ENCODE data around the gene GPR137.
A peak's percentile ranks its signal among the peaks of the same experiment; 100 is the strongest.
"Not testable (repeated sequence)": the region's sequence is repeated elsewhere in the genome, so short reads cannot be mapped to it uniquely, and the experiment has no call there.

GPR137 gene

GRCh38 chr11:64317325-64317960 is 31.8 kb downstream of the GPR137 start, which contains the start of gene TRMT112:
Gene TRMT112 (minus strand): TSS chr11:64317559. CDS start chr11:64317526, 33 bp downstream.
- DNase-seq (ENCODE audit: extremely low read depth in 1 of 2, low read depth in 1 of 2), result peak; percentile 85 to 98

GRCh38 chr11:64317961-64318765 is 32.5 kb downstream of the GPR137 start, which contains the start of gene PRDX5:
Gene PRDX5 (plus strand): TSS chr11:64318121. CDS start chr11:64318216, 95 bp downstream.
- peak; percentile 91 to 95 for DNase-seq (ENCODE audit: extremely low read depth in 1 of 2, low read depth in 1 of 2)

DNA sequence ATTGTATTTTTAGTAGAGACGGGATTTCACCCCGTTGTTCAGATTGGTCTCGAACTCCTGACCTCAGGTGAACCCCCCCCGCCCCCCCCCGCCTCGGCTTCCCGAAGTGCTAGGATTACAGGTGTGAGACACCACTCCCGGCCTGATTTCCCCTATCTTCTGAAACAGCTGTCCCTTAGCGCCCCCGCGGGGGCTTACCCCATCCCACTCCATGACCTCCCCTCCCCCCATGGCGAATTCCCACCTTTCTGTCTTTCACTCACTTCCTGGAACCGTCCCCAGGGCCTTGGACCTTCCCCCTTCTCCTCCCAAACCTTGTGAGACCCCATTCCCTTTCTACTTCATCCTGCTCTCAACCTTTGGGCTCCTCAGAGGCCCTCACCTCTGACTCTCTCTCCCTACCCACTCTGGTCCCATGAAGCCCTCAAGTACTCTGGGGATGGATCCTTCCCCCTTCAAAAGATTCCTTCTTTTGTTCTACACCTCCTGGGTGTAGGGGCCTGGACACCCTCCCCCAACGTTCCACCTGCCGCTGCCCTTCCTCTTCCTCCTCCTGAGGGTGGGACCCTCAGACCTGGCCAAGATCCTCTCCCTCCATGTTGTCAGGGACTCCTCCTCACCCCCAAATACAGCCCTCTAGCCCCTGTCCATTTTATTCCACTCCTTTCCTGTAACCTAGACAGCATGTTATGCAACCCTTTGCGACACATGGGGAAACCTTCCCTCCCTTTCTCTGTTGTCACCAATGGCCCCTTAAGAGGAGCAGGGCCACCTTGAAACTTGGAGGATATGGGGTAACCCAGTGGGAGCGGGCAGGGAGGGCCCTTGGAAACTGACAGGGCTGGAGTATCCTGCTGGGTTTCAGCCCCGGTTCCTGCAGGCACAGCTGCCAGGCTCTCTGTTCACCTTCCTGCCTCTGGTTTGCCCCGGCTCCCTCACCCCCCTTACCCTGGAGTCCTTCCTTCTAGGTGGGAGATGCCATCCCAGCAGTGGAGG is 33.4 kb downstream of the GPR137 start:
- DNase-seq (ENCODE audit: extremely low read depth in 1 of 2, low read depth in 1 of 2), result no peak

- no peak for DNase-seq (ENCODE audit: extremely low read depth in 1 of 2, low read depth in 1 of 2)
Observed at GRCh38 chr11:64320556-64320955, 34.9 kb downstream of the GPR137 start.

DNA sequence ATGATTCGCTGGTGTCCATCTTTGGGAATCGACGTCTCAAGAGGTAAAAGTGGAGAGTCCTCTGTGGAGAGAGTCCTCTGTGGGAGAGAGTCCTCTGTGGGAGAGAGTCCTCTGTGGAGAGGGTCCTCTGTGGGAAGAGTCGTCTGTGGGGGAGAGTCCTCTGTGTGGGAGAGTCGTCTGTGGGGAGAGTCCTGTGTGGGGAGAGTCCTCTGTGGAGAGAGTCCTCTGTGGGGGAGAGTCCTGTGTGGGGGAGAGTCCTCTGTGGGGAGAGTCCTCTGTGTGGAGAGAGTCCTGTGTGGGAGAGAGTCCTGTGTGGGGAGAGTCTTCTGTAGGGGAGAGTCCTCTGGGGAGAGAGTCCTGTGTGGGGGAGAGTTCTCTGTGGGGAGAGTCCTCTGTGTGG is 35.4 kb downstream of the GPR137 start:
- no peak for DNase-seq (ENCODE audit: extremely low read depth in 1 of 2, low read depth in 1 of 2)

GRCh38 chr11:64321533-64321932 is 35.9 kb downstream of the GPR137 start:
- no peak for DNase-seq (ENCODE audit: extremely low read depth in 1 of 2, low read depth in 1 of 2)

- no peak for DNase-seq (ENCODE audit: extremely low read depth in 1 of 2, low read depth in 1 of 2)
Observed at GRCh38 chr11:64322925-64323260, 37.2 kb downstream of the GPR137 start.

DNA sequence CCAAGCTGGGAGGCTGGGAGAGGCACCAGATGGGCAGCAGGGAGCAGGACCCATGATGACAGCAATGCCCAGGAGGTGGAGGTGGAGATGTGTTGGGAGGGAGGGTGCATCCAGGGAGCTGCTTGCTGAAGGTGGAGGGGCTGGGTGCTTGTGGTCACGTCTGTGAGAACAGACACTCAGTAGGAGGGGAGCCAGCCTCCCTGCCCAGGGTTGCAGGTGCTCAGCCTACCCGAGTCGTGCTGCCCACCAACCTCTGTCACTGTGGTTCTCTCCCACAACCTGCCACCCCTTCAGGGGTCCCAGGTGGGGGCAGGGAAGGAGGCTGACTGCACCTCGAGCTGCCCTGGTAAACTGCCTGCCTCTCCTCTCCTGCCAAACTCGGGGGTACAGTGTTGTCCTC is 37.7 kb downstream of the GPR137 start:
- no peak for DNase-seq (ENCODE audit: extremely low read depth in 1 of 2, low read depth in 1 of 2)

DNA sequence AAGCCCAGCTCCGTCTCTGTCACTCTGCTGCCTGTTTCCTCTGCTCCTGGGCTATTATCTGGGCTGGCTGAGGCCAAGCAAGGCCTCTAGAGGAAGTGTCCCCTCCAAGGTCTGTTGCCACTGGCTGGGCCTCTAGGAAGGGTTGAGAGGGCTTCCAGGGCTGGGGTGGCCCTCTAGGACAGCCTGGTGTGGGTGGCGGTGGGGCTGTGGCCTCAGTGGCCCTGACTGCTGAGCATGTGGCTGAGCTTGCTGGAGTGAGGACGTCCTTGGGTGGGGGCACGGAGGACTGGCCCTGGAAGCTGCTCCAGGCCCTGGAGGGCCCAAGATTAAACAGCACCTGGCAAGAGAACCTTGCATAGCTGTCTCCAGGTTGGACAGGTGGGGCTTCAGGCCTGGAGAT is 38.3 kb downstream of the GPR137 start:
- not testable (repeated sequence) for DNase-seq (ENCODE audit: extremely low read depth in 1 of 2, low read depth in 1 of 2)

GRCh38 chr11:64324692-64325469 is 39.2 kb downstream of the GPR137 start:
- no peak for DNase-seq (ENCODE audit: extremely low read depth in 1 of 2, low read depth in 1 of 2)

DNA sequence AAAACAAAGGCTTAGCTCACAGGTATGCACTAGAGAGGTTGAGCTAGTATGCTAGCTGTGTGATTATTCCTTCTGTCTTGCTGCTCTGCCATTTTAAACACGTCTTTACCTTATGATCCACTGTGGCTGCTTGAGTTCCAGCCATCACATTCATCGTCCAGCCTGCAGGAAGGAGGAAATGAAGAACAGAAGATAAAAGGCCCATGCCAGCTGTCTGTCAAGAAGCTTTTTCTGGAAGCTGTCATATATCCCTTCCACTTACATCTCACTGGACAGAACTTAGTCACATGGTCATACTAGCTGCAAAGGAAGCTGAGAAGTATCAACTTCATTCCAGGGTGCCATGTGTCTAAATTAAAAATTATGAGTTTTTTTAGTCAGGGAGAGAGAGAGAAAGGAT is 41.7 kb downstream of the GPR137 start:
- DNase-seq (ENCODE audit: extremely low read depth in 1 of 2, low read depth in 1 of 2), result no peak

GRCh38 chr11:64327993-64328392 is 42.3 kb downstream of the GPR137 start:
- no peak for DNase-seq (ENCODE audit: extremely low read depth in 1 of 2, low read depth in 1 of 2)

DNA sequence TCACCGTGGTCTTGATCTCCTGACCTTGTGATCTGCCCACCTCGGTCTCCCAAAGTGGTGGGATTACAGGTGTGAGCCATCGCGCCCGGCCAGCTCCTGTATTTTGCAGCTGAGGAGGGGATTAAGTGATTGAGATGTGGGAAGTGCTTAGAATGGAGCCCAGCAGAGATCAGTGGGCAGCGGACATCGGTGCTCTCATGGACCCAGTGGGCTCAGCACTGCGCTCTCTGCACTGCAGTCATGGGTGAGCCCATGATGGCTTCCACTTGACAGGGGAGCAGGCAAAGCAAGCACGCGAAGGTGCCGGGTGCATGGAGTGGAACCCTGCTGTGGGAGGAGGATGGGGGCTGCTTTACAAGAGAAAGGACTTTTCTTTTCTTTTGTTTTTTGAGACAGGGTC is 45.2 kb downstream of the GPR137 start:
- no peak for DNase-seq (ENCODE audit: extremely low read depth in 1 of 2, low read depth in 1 of 2)

GRCh38 chr11:64331569-64332371 is 46.1 kb downstream of the GPR137 start:
- peak; percentile 69 to 86 for DNase-seq (ENCODE audit: extremely low read depth in 1 of 2, low read depth in 1 of 2)

DNA sequence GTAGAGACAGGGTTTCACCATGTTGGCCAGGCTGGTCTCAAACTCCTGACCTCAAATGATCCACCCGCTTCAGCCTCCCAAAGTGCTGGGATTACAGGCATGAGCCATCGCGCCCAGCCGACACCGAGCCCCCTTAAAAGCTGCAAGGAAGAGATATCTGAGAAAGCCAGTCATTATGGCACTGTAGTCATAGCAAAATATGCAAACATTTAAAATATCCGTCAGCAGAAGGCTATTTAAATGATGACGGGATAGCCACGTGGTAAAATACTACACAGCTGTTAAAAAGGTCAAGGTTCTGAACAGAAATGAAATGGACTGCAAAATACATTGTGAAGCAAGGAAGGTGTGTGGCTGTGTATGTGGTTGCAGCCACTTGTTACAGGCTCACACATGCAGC is 47.9 kb downstream of the GPR137 start:
- DNase-seq (ENCODE audit: extremely low read depth in 1 of 2, low read depth in 1 of 2), result no peak

- peak; percentile 51 to 75 for DNase-seq (ENCODE audit: extremely low read depth in 1 of 2, low read depth in 1 of 2)
Observed at GRCh38 chr11:64334764-64335735, 49.4 kb downstream of the GPR137 start.

- no peak for DNase-seq (ENCODE audit: extremely low read depth in 1 of 2, low read depth in 1 of 2)
Observed at GRCh38 chr11:64337538-64338249, 52.0 kb downstream of the GPR137 start.

DNA sequence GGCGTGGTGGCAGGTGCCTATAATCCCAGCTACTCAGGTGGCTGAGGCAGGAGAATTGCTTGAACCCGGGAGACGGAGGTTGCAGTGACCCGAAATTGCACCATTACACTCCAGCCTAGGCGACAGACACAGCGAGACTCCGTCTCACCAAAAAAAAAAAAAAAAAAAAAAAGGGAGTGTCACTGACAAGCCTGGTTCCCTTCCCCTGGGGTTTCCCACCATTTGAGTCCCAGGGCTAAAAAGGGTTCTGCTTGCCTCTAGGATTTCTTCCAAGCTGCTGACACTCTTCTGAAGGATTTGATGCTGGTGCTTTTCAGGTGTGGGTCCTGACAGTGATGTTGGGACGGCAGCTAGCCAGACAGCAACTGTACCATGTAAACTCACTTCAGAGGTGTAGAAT is 53.1 kb downstream of the GPR137 start:
- DNase-seq (ENCODE audit: extremely low read depth in 1 of 2, low read depth in 1 of 2), result no peak

All from stimulated activated CD8-positive, alpha-beta memory T cell treated with anti-CD3 and anti-CD28 coated beads, Interleukin-7, amount 100 ng/mL, for 48 hours (primary cell).